GM12878 (cell line): ENCODE data around the gene SEC31A. TPM values are rescaled to one million over a fixed set of nuclear protein-coding genes. Genes with fewer than 3 reads are reported as not detected.

Experiments
- ATAC-seq: fragments of 200-7000 bp; cut with Tn5 transposase; 3 replicates; pipeline ENCODE4 v1.9.1; 2020; ENCODE audit warnings: mild to moderate bottlenecking, moderate library complexity
- BruUV-seq: library from RNA; stranded (reverse); fragments of 400-500 nt; replicated peaks from 2 replicates; lab custom pipeline; 2021; lab: Mats Ljungman, UMichigan
- CTCF ChIA-PET: fragments of 300-600 bp; sonication (Branson Sonifier 250); formaldehyde crosslinking; extraction: SDS; loops from one replicate; lab custom pipeline; 2021; ENCODE audit warnings: inconsistent platforms; lab: Yijun Ruan, JAX
- POLR2A ChIA-PET: fragments of 350-600 bp; formaldehyde crosslinking; extraction: SDS; loops from one replicate; lab custom pipeline; 2021; ENCODE audit warnings: inconsistent platforms; lab: Charles Lee
- RAD21 ChIA-PET: fragments of 300-600 bp; sonication (Branson Sonifier 250); formaldehyde crosslinking; loops from one replicate; lab custom pipeline; 2023; ENCODE audit warnings: antibody characterized with exemption; ENCODE audit not compliant: unreplicated experiment; lab: Charles Lee
- SMC1A ChIA-PET: fragments of 300-600 bp; sonication (Branson Sonifier 250); formaldehyde crosslinking; loops from one replicate; lab custom pipeline; 2023; ENCODE audit not compliant: unreplicated experiment, uncharacterized antibody; lab: Charles Lee
- DNase-seq: peaks from one replicate; pipeline ENCODE4 v3.0.0-alpha.2; 2011; ENCODE audit warnings: low read depth, low spot score
- FAIRE-seq: peaks from 3 replicates; lab custom pipeline; 2011; peaks lifted over from hg19 to GRCh38; lab: Jason Lieb, UNC
- H2AFZ ChIP-seq: 2 replicates; pipeline ENCODE4 v1.6.0; 2011; ENCODE audit warnings: low read depth, low read length, control low read depth; ENCODE audit not compliant: control insufficient read depth
- H3K27ac ChIP-seq: 2 replicates; pipeline ENCODE4 v1.5.1; 2011; ENCODE audit warnings: control low read depth; ENCODE audit not compliant: control insufficient read depth, insufficient read depth
- H3K27me3 ChIP-seq, 2 experiments: replicated peaks in 1 of 2; 2 replicates each; pipeline versions ENCODE4 v1.6.0 to v1.6.1; 2011; ENCODE audit warnings: low read length in 1 of 2; ENCODE audit not compliant: control insufficient read depth in 2 of 2, insufficient read depth in 2 of 2
- H3K36me3 ChIP-seq, 2 experiments: 2 replicates each; pipeline ENCODE4 v1.5.1; 2011; ENCODE audit warnings: low read length in 1 of 2; ENCODE audit not compliant: control insufficient read depth in 2 of 2, insufficient read depth in 2 of 2
- H3K4me1 ChIP-seq: 2 replicates; pipeline ENCODE4 v1.6.1; 2011; ENCODE audit warnings: mild to moderate bottlenecking, low read length, moderate library complexity, mixed read lengths; ENCODE audit not compliant: control insufficient read depth, insufficient read depth
- H3K4me2 ChIP-seq: 2 replicates; pipeline ENCODE4 v1.6.0; 2011; ENCODE audit warnings: control low read depth; ENCODE audit not compliant: control insufficient read depth, insufficient read depth
- H3K4me3 ChIP-seq: fragments of 200-600 bp; sonication (generic); 2 replicates; pipeline ENCODE4 v1.5.1; 2016
- H3K79me2 ChIP-seq: 2 replicates; pipeline ENCODE4 v1.6.0; 2011; ENCODE audit warnings: low read length; ENCODE audit not compliant: control insufficient read depth, insufficient read depth
- H3K9ac ChIP-seq: 2 replicates; pipeline ENCODE4 v1.8.0; 2011; ENCODE audit warnings: low read length, control low read depth, mixed read lengths; ENCODE audit not compliant: control insufficient read depth, insufficient read depth
- H3K9me3 ChIP-seq: replicated peaks from 3 replicates; pipeline ENCODE4 v1.5.1; 2011; ENCODE audit warnings: mild to moderate bottlenecking, low read length; ENCODE audit not compliant: control insufficient read depth, insufficient read depth
- H4K20me1 ChIP-seq: 2 replicates; pipeline ENCODE4 v1.6.0; 2011; ENCODE audit not compliant: control insufficient read depth, insufficient read depth
- ASH2L ChIP-seq: fragments of 300-600, 200-600 bp; sonication (generic); IDR thresholded peaks from 2 replicates; pipeline ENCODE4 v1.6.1; 2017; ENCODE audit warnings: low read depth, mild to moderate bottlenecking, borderline replicate concordance
- CREB1 ChIP-seq: IDR thresholded peaks from 2 replicates; pipeline ENCODE4 v1.6.1; 2012; ENCODE audit warnings: low read depth, mild to moderate bottlenecking, inconsistent platforms
- CREM ChIP-seq: IDR thresholded peaks from 2 replicates; pipeline ENCODE4 v1.6.1; 2014; ENCODE audit warnings: antibody characterized with exemption, low read depth
- FOXK2 ChIP-seq: fragments of 450-650 bp; IDR thresholded peaks from 2 replicates; pipeline ENCODE4 v1.6.1; 2017; ENCODE audit warnings: mild to moderate bottlenecking, moderate library complexity
- NFYB ChIP-seq: IDR thresholded peaks from 2 replicates; pipeline ENCODE4 v1.6.1; 2011; ENCODE audit warnings: low read depth, mild to moderate bottlenecking, low read length, improper control_type of control experiment, moderate library complexity; ENCODE audit not compliant: insufficient read depth
- POLR2AphosphoS5 ChIP-seq: IDR thresholded peaks from 2 replicates; pipeline ENCODE4 v1.6.1; 2011; ENCODE audit warnings: mild to moderate bottlenecking, low read length, inconsistent platforms
- ZBTB11 ChIP-seq: fragments of 450-650 bp; formaldehyde crosslinking; IDR thresholded peaks from 2 replicates; pipeline ENCODE4 v1.5.0; 2022; ENCODE audit warnings: mild to moderate bottlenecking, missing genetic modification characterization
- ZBTB33 ChIP-seq: fragments of 450-650 bp; IDR thresholded peaks from 2 replicates; pipeline ENCODE4 v1.6.1; 2017; ENCODE audit warnings: mild to moderate bottlenecking
- ZNF622 ChIP-seq: fragments of 450-650 bp; IDR thresholded peaks from 2 replicates; pipeline ENCODE4 v1.6.1; 2017; ENCODE audit warnings: mild to moderate bottlenecking, inconsistent platforms
- WGBS: methylation state at CpG from one replicate; pipeline ENCODE4 v1.1.6; 2016; ENCODE audit warnings: low lambda C conversion rate; ENCODE audit not compliant: insufficient replicate concordance, insufficient coverage; ENCODE audit errors: missing lambda C conversion rate; 5-methylcytosine and 5-hydroxymethylcytosine counted together
- in situ Hi-C: fragments of 300-500 bp; cut with MboI; formaldehyde crosslinking; loops from 9 replicates; pipeline ENCODE4 v1.14.3; 2018; ENCODE audit warnings: mixed read lengths
- intact Hi-C: fragments of 100-400 bp; cut with micrococcal nuclease; formaldehyde crosslinking; loops from one replicate; pipeline ENCODE4 v1.14.2; 2022; ENCODE audit not compliant: unreplicated experiment
- polyA plus RNA-seq, 11 experiments: library from polyadenylated mRNA; depleted of rRNA in 4 of 11; unstranded in 6 of 11; stranded (reverse) in 5 of 11; fragments of >200 nt; fragmentation: Nextera tagmentation in 4 of 11; fragmentation: Illumina TruSeq in 1 of 11; extraction: Ambion mirVana in 4 of 11; extraction: Trizol in 1 of 11; gene quantifications; 1 replicate in 1 of 11; 2 replicates in 10 of 11; pipeline versions ENCODE4 v1.2.1 to v1.2.3, GENCODE V29; 2011 to 2016; ENCODE audit warnings: inconsistent platforms in 2 of 11, missing spikeins in 2 of 11, low read depth in 1 of 11
- total RNA-seq, 4 experiments: library from RNA; depleted of rRNA in 3 of 4; stranded (reverse); fragments of >200 nt in 3 of 4; fragmentation: Illumina TruSeq in 1 of 4; extraction: Trizol in 1 of 4; gene quantifications; 2 replicates each; pipeline versions ENCODE4 v1.2.1 to v1.2.3, GENCODE V29; 2013 to 2021

The SEC31A gene
- total and polyA plus RNA-seq, 10 of the 15 experiments (the other 5 are each of a cell fraction or from before 2014, with no cell fraction given): 74.6 to 171 (median 129) TPM

GRCh38 chr4:82889287-82889686 lies 1.7 kb downstream of the SEC31A start (continued):
- TF ChIP-seq ZBTB11 (CRISPR knock-in tag) (no peak), CREM (no peak), CREB1 (no peak), ASH2L (no peak), ZNF622 (no peak), POLR2AphosphoS5 (no peak)

DNA sequence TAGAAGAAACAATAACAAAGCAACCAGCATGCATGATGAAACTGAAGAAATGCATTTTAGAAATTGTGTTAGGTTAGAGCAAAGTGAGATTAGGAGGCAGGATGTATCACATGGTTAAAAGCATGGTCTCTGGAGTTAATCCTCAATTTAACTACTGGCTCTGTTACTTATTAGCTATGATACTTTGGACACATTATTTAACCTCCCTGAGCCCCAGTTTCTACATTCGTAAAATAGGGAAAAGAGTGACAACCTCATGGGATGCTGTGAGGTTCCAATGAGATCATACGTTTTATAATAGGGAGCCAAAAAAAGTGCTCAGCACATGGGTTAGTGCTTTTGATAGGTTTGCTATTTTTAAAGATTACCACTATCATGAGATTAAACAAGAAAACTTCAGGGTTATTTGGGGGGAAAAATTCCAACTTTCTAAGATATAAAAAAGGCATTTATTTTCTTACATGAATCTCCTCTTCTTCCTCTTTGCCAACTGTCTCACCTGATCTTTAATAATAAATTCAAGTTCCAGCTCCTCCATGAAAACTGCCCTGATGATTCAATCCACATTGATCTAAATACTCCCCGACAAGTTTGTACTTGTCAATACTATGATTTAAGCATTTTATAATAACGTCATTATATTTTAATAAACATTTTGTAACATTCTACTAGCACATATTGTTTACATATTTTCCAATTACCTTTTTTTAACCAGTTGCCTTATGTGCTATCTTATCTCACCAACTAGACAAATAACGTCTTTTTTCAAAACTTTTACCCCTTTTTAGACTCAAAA lies 4.6 kb downstream of the SEC31A start:
- POLR2A ChIA-PET: interaction anchor here (0.5 to 2.0 kb wide), 7 partner anchors 13 to 1856 kb away, joined by 3 to 6 read pairs (median 3); partner anchors contain the start of gene BMP3
- H3K4me2 ChIP-seq: 0 out of 2 replicates have a peak overlapping the region, but pooled peaks have one; percentile 17
- no peak for ATAC-seq

More for the DNA sequence above, 4.6 kb downstream of the SEC31A start:
- no peak overlapping the region for H2AFZ ChIP-seq
- peaks cover 86% of the 10 kb centered on the region for H3K79me2 ChIP-seq
- intact Hi-C loops: no loop called here
- no peaks in the 10 kb centered on the region for H3K27me3 ChIP-seq
- peak; percentile 13 for FAIRE-seq
- TF ChIP-seq ZBTB33 (no peak), NFYB (0 out of 2 replicates have a peak, but pooled peaks have one; percentile 54), FOXK2 (no peak)
- TF ChIP-seq, all 136 proteins: peak for 1
- no peaks in the 10 kb centered on the region for H4K20me1 ChIP-seq
- SMC1A ChIA-PET: interaction anchor here (1.0 to 2.9 kb wide), 14 partner anchors 10 to 395 kb away, joined by 3 to 14 read pairs (median 4); partner anchors contain the start of genes COPS4 and LIN54
- no peaks in the 10 kb centered on the region for H3K4me1 ChIP-seq
- RAD21 ChIA-PET: interaction anchor here (0.7 to 1.2 kb wide), 3 partner anchors 10 to 365 kb away, joined by 3 to 4 read pairs (median 3); no protein-coding TSS in a partner anchor
- CTCF ChIA-PET: interaction anchor here (0.7 to 4.1 kb wide), 8 partner anchors 11 to 397 kb away, joined by 3 to 28 read pairs (median 4); partner anchors contain the start of gene THAP9
- WGBS: 93% methylated on average over 5 of the region's 5 CpGs
- DNase-seq: no peak
- H3K4me3 ChIP-seq: peak overlapping the region; percentile 40; the same call in 1 of the 2 replicates
- no peak overlapping the region; the same call in 1 of the 2 replicates for H3K9ac ChIP-seq
- H3K36me3 ChIP-seq: no peaks in the 10 kb centered on the region; a peak in 2 of 4 replicates
- H3K9me3 ChIP-seq: no peaks in the 10 kb centered on the region
- BruUV-seq: TSS peak; percentile 0
- in situ Hi-C loops: no loop called here
- H3K27ac ChIP-seq: peak overlapping the region; percentile 10; the same call in 1 of the 2 replicates
